NK-92 (cell line): ENCODE results near the gene MRPL22.
"Not testable (repeated sequence)": the region's sequence is repeated elsewhere in the genome, so short reads cannot be mapped to it uniquely, and the experiment has no call there.

Experiments
- DNase-seq: peaks from one replicate; lab custom pipeline; 2025; ENCODE audit not compliant: unreplicated experiment; lab: John Stamatoyannopoulos, UW

Gene MRPL22

GRCh38 chr5:154940772-154941620 lies at the start of gene MRPL22:
Gene MRPL22 (plus strand): TSS chr5:154941073. CDS start chr5:154941111, 38 bp downstream.
- DNase-seq: peak; percentile 64

DNA sequence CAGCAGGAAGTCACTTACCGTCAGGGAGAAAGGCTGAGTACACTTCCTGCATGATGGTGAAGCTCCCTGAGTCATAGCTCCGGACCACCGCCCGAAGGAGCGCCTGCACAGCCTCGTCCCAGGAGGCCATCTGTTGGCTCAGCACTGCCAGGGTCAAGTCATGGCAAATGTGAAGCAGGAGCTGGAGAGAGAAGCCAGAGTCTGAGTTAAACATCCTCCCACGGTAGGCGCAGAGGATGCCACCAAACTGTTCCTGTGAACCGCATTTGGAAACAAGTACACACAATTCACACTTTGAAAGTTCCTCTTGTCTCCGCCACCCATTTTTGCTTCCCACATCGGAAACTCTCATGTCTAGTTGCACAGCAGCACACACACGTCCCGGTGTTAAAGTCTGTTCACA lies 48.5 kb upstream of the MRPL22 start:
- no peak for DNase-seq

- no peak for DNase-seq
Observed at GRCh38 chr5:154893381-154893780, 47.5 kb upstream of the MRPL22 start.

GRCh38 chr5:154895606-154896561 lies 45.0 kb upstream of the MRPL22 start:
- DNase-seq: no peak

DNA sequence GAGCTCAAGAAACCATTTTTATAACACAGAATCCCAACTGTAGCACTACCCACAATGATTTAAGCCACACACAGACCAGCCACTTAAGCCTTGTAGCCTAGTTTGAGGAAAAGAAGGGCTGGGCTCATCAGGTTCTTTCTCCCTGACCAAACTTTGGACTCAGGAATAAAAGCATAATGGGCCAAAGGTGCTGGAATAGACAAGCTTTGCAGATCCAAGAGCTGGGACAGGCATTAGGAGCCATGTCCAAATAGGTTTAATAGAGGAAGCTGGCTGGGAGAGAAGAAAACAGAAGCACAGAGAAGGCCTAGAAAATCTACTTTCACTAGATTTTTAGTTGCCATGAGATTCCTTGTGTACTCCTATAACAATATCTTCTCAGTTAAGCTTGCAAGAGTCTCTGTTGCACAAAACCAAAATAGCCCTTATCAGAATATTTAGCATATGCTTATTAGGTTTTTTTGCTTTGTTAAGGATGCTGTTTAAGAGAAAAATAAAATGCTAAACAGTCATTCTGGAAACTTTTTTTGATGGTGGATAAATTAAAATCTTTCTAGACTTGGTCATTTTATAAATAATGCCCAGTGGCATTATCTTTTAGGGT lies 44.2 kb upstream of the MRPL22 start:
- DNase-seq: no peak

DNA sequence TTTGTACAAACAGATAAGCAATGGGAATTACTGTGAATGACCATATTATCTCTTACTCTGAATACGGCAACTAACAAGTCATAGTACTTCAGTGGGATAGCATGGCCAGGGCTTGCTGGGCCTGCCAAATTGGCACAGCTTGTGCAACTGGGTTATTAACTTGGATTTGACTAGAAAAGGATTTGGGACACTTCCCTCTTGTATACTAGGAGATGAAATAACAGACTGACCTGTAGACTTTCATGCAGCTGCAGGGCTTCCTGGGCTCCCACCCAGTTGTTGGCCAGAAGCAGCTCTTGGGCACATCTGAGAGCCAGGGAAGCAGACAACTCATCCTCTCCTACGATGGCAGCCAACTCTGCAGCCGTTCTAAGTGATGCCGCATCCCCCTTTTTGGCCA lies 42.7 kb upstream of the MRPL22 start:
- no peak for DNase-seq

DNA sequence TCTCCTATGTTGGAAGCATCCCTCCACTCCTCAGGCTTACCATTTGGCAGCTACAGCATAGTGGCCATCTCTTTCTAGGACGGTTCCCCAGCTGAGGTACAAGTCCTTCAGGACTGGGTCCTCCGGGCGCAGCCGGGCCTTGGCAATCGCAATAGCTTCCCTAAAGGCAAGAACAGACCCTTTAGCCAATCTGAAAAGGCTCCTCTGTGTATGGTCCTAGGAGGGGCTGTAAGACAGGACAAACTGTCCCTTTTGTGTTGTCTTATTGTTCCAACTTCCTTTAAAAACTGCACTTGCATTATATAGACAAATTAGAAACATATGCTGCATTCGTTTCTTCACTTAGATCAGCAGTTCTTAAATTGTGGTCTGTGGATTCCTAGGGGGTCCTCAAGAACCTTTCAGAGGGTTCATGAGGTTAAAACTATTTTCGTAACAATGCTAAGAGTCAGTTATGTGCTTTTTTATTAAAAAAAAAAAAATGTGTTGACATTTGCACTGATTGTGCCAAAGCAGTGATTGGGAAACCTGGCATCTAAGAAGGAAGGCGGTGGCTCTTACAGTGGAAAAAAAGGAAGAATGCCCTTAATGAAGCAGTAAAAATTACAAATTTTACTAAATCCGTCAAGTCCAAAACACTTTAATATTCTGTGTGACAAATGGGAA lies 41.6 kb upstream of the MRPL22 start:
- DNase-seq: no peak

DNA sequence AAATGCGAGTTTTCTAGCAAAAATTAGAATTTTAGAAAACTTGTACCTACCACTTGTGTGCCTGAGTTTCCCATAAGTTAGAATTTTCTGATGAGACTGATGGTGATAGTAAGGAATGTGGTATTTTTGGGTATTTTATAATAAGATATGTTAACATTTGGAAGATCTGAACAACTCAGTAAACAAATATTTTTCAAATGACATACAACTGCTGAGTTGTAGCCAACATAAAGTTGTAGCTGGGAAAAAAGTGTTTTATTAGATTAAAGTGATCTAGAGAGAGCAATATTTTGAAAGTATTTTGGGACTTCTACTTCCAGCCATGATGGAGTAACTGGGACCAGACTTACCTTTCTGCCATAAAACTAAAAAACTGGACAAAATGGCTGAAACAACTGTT lies 40.8 kb upstream of the MRPL22 start:
- DNase-seq: no peak

DNA sequence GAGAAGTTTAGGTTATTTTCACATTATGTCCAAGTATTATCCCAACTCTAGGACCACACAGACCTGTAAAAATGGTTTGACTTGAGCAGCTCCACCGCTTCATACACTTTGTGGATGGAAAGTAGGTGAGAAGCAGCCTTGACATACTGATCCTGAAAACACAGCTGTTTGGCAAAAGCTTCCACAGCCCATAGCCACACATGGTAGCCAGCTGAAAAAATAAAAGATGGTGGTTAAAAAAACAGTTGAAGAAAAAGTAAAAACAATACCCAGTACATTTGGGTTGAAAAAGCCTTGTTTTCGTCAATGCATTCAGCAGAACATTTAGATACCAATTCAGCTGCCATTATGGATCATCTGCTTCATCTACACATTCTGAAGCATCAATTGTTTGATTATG lies 39.6 kb upstream of the MRPL22 start:
- no peak for DNase-seq

DNA sequence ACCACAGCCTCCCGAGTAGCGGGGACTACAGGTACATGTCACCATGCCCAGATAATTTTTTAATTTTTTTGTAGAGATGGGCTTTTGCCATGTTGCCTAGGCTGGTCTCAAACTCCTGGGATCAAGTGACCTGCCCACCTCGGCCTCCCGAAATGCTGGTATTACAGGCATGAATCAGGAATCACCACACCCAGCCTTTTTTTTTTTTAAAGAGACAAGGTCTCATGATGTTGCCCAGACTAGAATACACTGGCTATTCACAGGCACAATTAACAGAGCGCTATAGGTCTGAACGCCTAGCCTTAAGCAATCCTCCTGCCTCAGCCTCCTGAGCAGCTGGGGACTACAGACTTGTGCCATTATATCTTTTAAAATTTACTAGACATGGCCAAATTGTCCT lies 39.0 kb upstream of the MRPL22 start:
- DNase-seq: no peak

GRCh38 chr5:154905601-154906000 lies 35.3 kb upstream of the MRPL22 start:
- not testable (repeated sequence) for DNase-seq

GRCh38 chr5:154916874-154917273 lies 24.0 kb upstream of the MRPL22 start:
- no peak for DNase-seq

DNA sequence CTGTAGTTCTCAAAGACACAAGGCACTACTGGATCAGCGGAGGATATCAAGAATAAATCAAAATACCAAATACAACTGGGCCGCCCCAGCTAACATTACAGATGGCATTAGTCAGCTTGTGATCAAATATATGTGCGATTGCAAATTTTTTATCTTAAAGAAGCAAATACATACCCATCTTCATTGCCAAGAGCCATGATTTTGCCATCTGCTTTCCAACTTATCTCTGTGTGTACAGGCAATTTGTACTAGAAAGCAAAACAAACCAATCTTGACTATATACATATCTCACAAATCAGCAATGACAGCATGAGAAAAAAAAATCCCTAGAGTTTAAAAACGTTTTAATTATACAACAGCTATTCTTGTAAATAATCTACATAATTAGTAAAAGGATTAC lies 23.1 kb upstream of the MRPL22 start:
- DNase-seq: no peak

DNA sequence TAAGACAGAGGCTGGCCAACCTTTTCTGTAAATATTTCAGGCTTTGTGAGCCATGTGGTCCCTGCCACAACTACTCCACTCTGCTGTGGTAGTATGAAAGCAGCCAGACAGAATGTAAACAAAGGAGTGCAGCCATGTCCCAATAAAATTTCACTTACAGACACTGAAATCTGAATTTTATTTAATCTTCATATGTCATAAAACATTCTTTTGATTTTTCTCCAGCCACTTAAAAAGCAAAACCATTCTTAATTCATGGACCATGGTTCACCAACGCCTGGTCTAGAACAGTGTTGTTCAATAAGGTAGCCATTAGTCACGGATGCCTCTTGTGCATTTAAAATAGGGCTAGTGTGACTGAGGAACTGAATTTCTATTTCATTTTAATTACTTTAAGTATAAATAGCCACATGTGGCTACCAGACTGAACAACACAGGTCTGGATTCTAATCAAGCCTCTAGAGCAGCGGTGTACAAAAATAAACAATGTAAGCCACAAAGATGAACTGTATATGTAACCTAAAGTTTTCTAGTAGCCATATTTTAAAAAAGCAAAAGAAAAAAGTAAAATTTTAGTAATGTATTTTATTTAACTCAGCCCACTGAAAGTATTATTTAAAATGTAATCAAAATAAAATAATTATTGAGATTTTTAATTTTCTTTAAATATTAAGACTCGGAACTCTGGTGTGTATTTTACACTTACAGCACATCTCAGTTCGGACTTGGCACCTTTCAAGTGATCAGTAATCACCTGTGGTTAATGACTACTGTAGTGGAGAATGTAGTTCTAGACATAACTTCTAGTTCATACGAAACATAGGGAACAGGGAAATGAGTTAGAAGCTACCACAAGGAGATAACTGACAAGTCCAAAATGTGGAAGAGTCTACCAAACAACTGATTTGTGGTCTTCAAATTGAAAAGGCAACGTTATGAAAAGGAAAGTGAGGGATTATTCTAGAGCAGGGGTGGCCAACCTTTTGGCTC lies 17.1 kb upstream of the MRPL22 start:
- DNase-seq: no peak

DNA sequence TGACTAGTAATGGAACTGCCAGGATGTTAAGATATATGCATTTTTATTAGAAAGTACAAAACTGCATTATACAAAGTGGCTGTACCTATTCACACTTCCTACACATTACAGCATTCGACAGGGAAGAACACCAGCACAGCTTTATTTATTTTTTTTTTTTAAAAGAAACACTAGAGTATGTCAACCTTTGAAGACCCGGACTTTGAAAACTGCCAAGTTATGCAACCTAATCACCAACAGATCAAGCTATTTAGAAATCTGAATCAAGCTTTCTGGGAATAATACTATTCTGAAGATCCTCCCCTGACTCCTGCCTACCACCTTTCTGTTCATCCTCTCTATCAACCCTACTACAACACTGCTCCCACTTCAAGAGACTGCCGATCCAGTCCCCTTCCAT lies 7.3 kb upstream of the MRPL22 start:
- no peak for DNase-seq

DNA sequence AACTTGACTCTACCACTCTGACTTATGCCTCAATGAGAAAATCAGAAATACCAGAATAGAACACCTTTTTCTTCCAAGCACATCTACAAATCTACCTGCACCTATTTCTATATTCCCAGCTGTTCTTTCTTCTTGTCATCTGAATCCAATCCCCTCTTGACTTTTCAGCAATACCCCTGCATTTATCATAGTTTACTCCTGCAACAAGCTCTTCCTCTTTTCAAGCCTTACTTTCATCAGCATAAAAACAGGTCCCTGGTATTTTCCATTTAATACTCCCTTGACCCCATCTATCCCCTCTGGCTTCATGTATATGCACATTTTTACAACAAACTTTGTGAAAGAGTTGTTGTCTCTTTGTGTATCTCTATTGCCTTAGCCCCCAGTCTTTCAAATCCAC lies 6.0 kb upstream of the MRPL22 start:
- no peak for DNase-seq

- no peak for DNase-seq
Observed at GRCh38 chr5:154937186-154937717, 3.6 kb upstream of the MRPL22 start.

DNA sequence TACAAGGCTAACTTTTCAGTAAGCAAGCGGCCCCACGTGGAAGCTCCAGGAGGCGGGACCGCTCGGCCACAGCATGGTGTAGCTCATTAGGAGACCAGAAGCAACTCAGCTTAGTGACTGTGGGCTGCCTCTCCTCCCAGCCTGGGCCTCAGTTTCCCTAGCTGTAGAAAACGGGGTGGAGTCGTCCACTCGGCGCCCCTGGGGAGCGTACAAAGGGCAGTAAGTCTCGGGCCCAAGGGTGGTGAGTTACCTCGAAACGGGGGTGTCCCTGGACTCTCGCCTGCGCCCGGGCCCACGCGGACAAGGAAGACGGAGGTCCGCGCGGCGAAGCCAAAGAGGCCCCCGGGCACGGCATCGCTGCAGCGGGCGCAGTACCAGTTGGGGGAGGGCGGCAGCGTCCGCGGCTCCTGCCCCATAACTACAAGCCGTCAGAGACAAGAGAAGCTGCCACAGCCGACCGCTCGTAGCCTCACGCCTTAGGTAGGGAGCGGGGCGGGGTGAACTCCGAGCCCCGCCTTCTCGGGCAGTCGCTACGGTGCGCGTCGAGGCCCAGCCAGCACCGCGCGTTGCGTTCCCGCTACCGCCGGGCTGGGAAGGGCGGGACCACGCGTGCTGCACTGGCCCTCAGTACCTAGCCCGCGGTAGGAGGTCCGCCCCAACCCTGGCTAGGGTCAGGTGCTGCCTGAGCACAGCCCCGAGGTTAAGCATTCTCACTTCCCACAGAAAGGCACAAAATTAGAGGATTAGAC lies 3.0 kb upstream of the MRPL22 start, which contains the start of gene GEMIN5:
GEMIN5 (minus strand) TSS at position 494 of the 749 bp plus-strand sequence; CDS start at position 416, 78 bp downstream.
- no peak for DNase-seq

DNA sequence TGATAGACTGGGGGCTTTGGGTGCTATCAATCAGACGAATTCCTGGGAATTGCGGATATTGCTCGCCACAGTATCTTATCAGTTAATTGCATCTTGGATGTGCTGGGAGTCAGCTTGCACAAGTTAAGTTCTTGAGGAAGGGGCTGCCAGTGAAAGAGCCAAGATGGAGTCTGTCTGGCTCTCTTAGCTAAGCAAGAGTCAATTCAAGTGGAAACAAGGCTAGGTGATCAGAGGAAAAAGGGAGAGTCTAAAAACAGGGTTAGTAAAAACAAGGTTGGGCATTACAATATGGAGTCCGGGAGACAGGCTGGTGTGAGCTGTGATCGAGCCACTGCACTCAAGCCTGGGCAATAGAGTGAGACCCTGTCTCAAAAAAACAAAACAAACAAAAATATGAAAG lies 1.5 kb upstream of the MRPL22 start:
- not testable (repeated sequence) for DNase-seq
